ENCODE measurements around the gene ITCH.

The ITCH gene

DNA sequence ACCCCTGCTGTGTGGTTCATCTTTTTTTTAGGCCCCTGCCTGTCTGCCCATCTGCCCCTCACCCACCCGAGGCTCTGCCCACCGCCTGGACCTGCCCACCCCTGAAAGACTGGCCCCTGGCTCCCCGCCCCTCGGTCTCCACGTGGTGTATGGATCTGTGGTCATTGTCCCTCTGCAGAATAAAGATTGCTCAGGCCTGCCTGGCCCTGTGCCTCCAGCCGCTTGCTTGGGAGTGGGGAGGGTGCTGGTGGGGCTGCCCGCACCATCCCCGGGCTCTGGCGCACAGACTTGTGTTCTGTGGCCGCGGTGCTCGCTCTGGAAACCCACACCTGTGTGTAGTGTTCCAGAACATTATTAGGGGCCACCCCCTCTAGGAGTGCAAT is 197.1 kb downstream of the ITCH start:
- no peak for DNase-seq

DNA sequence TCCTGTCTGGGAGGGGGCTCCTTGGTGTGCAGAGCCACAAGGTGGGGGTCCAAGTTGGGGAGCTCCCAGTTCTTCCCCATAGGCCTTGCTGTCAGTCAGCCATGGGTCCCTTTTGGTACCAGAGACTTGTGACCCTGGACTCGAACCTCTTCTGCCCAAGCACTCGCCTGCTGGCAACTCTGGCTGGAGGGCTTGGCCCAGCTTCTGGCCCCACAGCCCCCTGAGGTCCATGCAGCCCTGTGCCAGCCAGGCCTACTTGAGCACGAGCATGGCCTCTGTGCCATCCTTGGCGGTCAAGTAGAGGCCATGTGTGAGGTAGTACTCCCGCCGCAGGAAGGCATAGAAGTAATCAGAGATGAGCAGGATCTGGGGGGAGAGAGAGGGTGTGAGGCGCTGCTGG is 197.5 kb downstream of the ITCH start:
- no peak for DNase-seq

Measured in KG1 (cell line).